WTC11 (cell line): ENCODE measurements around the gene MARS1.

Experiments used
- MXD4 ChIP-seq: fragments of 250-450 bp; sonication (Bioruptor Pico); IDR thresholded peaks from 2 replicates; pipeline ENCODE4 v1.8.0; 2021; ENCODE audit warnings: mild to moderate bottlenecking, moderate library complexity, borderline replicate concordance
- TEAD4 ChIP-seq: sonication (generic); formaldehyde crosslinking; IDR thresholded peaks from 2 replicates; pipeline ENCODE4 v1.8.0; 2022; ENCODE audit warnings: mild to moderate bottlenecking, missing genetic modification reagents
- TF ChIP-seq, protein P1 (sequence below): fragments of 200-600 bp; IDR thresholded peaks from 2 replicates; pipeline ENCODE4 v1.8.0; 2022; ENCODE audit warnings: antibody characterized with exemption
- TF ChIP-seq, protein P2 (sequence below): sonication (generic); formaldehyde crosslinking; IDR thresholded peaks from 2 replicates; pipeline ENCODE4 v1.8.1; 2023; ENCODE audit warnings: mild to moderate bottlenecking, missing genetic modification reagents, moderate library complexity

DNA sequence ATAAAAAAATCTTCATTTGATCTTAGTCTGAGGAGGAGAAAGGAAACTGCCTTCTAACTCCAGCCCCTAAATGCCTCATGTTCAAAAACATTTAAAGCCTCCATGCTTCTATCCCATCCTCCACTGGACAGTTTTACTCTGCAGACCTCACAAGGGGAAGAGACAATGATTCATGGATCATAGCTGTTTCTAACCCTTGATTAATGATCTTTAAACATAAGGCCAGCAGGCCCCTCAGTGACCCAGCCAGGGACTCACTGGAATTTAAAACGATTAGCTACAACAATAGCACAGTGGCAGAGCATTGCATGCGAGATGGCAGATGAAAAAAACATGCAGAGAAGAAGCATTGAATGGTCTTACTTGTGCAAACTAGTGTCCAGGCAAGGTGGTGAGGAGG, 53.1 kb downstream of the MARS1 start:
- TF ChIP-seq TEAD4 (CRISPR knock-in tag) (no peak), MXD4 (CRISPR knock-in tag) (no peak)
- TF ChIP-seq, protein P1, sequence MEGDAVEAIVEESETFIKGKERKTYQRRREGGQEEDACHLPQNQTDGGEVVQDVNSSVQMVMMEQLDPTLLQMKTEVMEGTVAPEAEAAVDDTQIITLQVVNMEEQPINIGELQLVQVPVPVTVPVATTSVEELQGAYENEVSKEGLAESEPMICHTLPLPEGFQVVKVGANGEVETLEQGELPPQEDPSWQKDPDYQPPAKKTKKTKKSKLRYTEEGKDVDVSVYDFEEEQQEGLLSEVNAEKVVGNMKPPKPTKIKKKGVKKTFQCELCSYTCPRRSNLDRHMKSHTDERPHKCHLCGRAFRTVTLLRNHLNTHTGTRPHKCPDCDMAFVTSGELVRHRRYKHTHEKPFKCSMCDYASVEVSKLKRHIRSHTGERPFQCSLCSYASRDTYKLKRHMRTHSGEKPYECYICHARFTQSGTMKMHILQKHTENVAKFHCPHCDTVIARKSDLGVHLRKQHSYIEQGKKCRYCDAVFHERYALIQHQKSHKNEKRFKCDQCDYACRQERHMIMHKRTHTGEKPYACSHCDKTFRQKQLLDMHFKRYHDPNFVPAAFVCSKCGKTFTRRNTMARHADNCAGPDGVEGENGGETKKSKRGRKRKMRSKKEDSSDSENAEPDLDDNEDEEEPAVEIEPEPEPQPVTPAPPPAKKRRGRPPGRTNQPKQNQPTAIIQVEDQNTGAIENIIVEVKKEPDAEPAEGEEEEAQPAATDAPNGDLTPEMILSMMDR, result no peak
- TF ChIP-seq, protein P2, sequence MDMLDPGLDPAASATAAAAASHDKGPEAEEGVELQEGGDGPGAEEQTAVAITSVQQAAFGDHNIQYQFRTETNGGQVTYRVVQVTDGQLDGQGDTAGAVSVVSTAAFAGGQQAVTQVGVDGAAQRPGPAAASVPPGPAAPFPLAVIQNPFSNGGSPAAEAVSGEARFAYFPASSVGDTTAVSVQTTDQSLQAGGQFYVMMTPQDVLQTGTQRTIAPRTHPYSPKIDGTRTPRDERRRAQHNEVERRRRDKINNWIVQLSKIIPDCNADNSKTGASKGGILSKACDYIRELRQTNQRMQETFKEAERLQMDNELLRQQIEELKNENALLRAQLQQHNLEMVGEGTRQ (CRISPR knock-in tag), result no peak
